Kidney (tissue), 14 donors: Measurements from ENCODE around the gene TMEM54. TPM values are rescaled to one million over a fixed set of nuclear protein-coding genes. Genes with fewer than 3 reads are reported as not detected.

Source experiments
- DNase-seq, 5 donors: peaks; one replicate each; pipeline ENCODE4 v3.0.0-alpha.2; 2013 to 2020
- FAIRE-seq: peaks from 2 replicates; lab custom pipeline; 2012; peaks lifted over from hg19 to GRCh38; lab: Jason Lieb, UNC
- H3K27ac ChIP-seq, 2 donors: one replicate each; pipeline ENCODE4 v1.7.0; 2013; ENCODE audit warnings: low read depth in 2 of 2, low read length in 2 of 2, inconsistent platforms in 1 of 2
- H3K27me3 ChIP-seq: one replicate; pipeline ENCODE4 v1.7.1; 2013; ENCODE audit warnings: low read length, inconsistent platforms; ENCODE audit not compliant: control insufficient read depth, insufficient read depth
- H3K36me3 ChIP-seq, 3 donors: one replicate each; pipeline versions ENCODE4 v1.7.0 to v1.7.1; 2013; ENCODE audit warnings: low read length in 3 of 3, control low read depth in 1 of 3, inconsistent platforms in 1 of 3; ENCODE audit not compliant: insufficient read depth in 3 of 3, control insufficient read depth in 2 of 3
- H3K4me1 ChIP-seq, 3 donors: one replicate each; pipeline versions ENCODE4 v1.7.0 to v1.7.1; 2013; ENCODE audit warnings: low read length in 3 of 3, inconsistent platforms in 1 of 3, low read depth in 1 of 3; ENCODE audit not compliant: control insufficient read depth in 2 of 3, insufficient read depth in 2 of 3
- H3K4me3 ChIP-seq, 3 donors: one replicate each; pipeline versions ENCODE4 v1.7.0 to v1.8.1; 2013; ENCODE audit warnings: low read length in 3 of 3, control low read depth in 1 of 3, inconsistent platforms in 1 of 3
- H3K9ac ChIP-seq, 3 donors: one replicate each; pipeline versions ENCODE4 v1.7.0 to v1.7.1; 2013; ENCODE audit warnings: low read length in 3 of 3, control low read depth in 1 of 3, inconsistent platforms in 1 of 3
- H3K9me3 ChIP-seq, 3 donors: one replicate each; pipeline versions ENCODE4 v1.7.0 to v1.7.1; 2013; ENCODE audit warnings: low read length in 3 of 3, control low read depth in 1 of 3, inconsistent platforms in 1 of 3; ENCODE audit not compliant: control insufficient read depth in 2 of 3, insufficient read depth in 1 of 3
- CTCF ChIP-seq: IDR thresholded peaks from 3 replicates; pipeline ENCODE4 v1.5.1; 2012; ENCODE audit warnings: mild to moderate bottlenecking, moderate library complexity, borderline replicate concordance; ENCODE audit not compliant: insufficient read depth; ENCODE audit errors: extremely low read depth
- intact Hi-C: fragments of 100-400 bp; cut with DNase I; formaldehyde crosslinking; loops from one replicate; pipeline ENCODE4 v1.11.1; 2022
- polyA plus RNA-seq: library from polyadenylated mRNA; stranded (reverse); fragments of 350-450 nt; fragmentation: Illumina TruSeq; extraction: RNeasy Lipid Tissue Mini Kit (QIAGEN cat#74804); gene quantifications from one replicate; pipeline ENCODE4 v1.2.3, GENCODE V29; 2014; ENCODE audit warnings: low read depth, low replicate concordance; ENCODE audit not compliant: insufficient read depth
- total RNA-seq: library from RNA; stranded (reverse); fragmentation: NEBNext Ultra II Directional; extraction: Animal tissue kit (Norgen Biotek cat#: 25700); gene quantifications from one replicate; pipeline ENCODE4 v1.2.1, GENCODE V29; 2021
- donor health status: control.
- donor health status: control.
- donor health status: control.
- donor health status: control.
- donor health status: control.
- donor health status: DM: yes; HTN: yes; CAD: no.
- donor health status: Normal renal cell carcinoma (clear cell type).

TMEM54 gene
- total and polyA plus RNA-seq, 2 donors from 2014 or later = 45.9 to 55.2 TPM

DNA sequence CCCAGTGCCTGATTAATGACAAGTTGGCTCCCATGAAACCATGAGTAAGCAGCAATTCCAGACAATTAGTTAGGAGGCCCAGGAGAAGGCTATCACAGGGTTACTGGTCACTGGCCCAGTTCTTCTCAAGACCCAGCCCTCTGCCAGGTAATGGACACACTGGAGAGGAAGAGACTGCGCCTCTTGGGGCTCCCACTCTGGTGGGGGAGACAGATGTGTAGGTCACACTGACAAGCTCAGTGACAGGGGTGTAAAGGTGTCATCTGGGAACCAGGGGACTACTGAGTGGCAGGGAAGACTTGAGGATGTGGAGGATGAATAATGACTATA lies 10.0 kb downstream of the TMEM54 start:
- intact Hi-C loops = no loop called here
- no peaks in the 10 kb centered on the region for H3K36me3 ChIP-seq
- H3K9ac ChIP-seq = no peak overlapping the region
- H3K27me3 ChIP-seq = peaks cover 4% of the 10 kb centered on the region
- H3K9me3 ChIP-seq = no peaks in the 10 kb centered on the region
- H3K27ac ChIP-seq = no peak overlapping the region
- DNase-seq (no peak), FAIRE-seq (no peak)
- peaks cover 0 to 4% (median 0%) of the 10 kb centered on the region in 3 donors for H3K4me1 ChIP-seq
- TF ChIP-seq CTCF = no peak
- no peak overlapping the region for H3K4me3 ChIP-seq

GRCh38 chr1:32890516-32891240 lies 10.5 kb downstream of the TMEM54 start:
- intact Hi-C loops = no loop called here
- H3K27me3 ChIP-seq = peaks cover 4% of the 10 kb centered on the region
- TF ChIP-seq CTCF = no peak
- peak in 1 of 5 donors; percentile 44 for DNase-seq
- H3K36me3 ChIP-seq = no peaks in the 10 kb centered on the region
- no peak overlapping the region for H3K9ac ChIP-seq
- no peak overlapping the region for H3K27ac ChIP-seq
- no peak for FAIRE-seq
- H3K4me3 ChIP-seq = no peak overlapping the region
- H3K4me1 ChIP-seq = peaks cover 0 to 4% (median 0%) of the 10 kb centered on the region in 3 donors
- H3K9me3 ChIP-seq = no peaks in the 10 kb centered on the region

DNA sequence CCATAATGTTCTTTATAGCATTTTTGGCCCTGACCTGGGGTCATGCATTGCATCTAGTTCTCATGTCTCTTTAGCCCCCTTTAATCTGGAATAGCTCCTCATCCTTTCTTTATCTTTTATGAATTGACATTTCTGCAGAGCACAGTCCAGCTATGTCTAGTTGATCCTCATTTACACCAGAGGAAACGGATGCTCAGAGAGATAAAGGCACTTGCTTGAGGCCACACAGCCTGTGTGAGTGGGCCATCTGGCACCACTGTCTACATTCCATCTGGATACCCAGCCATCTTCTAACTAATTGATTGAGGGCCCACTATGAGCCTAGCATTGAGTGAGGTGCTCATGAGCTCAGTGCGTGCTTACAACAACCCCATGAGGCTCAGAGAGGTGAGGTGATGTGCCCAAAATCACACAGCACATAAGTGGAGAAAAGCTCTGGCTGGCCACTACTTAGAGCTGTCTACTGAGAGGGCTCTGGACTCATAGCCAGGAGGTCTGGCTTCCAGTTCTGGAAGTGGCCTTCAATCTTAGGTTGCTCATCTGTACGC lies 11.4 kb downstream of the TMEM54 start:
- H3K36me3 ChIP-seq = no peaks in the 10 kb centered on the region
- no peaks in the 10 kb centered on the region for H3K9me3 ChIP-seq
- intact Hi-C loops = no loop called here
- no peak for TF ChIP-seq CTCF
- peaks cover 0 to 4% (median 0%) of the 10 kb centered on the region in 3 donors for H3K4me1 ChIP-seq
- no peak overlapping the region for H3K4me3 ChIP-seq
- H3K27me3 ChIP-seq = peaks cover 7% of the 10 kb centered on the region
- DNase-seq (no peak), FAIRE-seq (no peak)
- H3K9ac ChIP-seq = no peak overlapping the region
- H3K27ac ChIP-seq = no peak overlapping the region
